Mammary epithelial cell (primary cell): Measurements from ENCODE around the gene KCNK10.

Source experiments
- CTCF ChIP-seq, 2 donors: IDR thresholded peaks in 1 of 2; conservative IDR thresholded peaks in 1 of 2; 2 replicates each; pipeline ENCODE4 v1.5.1; 2011 to 2012; ENCODE audit warnings: inconsistent platforms in 2 of 2, low read length in 2 of 2, mild to moderate bottlenecking in 2 of 2, control low read depth in 1 of 2, low read depth in 1 of 2; ENCODE audit not compliant: insufficient read depth in 1 of 2; ENCODE audit errors: extremely low read depth in 1 of 2
- EZH2 ChIP-seq: IDR thresholded peaks from 2 replicates; pipeline ENCODE4 v1.6.1; 2012; ENCODE audit warnings: low read length, inconsistent platforms, borderline replicate concordance

GRCh38 chr14:88233915-88234314 lies 89.2 kb downstream of the KCNK10 start:
- TF ChIP-seq CTCF (conservative IDR thresholded peaks at IDR 0.05 in 1 of 2, IDR thresholded peaks at IDR 0.05 in 1 of 2; ENCODE audit: extremely low read depth in 1 of 2, insufficient read depth in 1 of 2, low read depth in 1 of 2, low read length in 2 of 2) = peak in 1 of 2 donors; percentile 30
- no peak for TF ChIP-seq EZH2
